Measurements from ENCODE around the gene ULBP2.
"Not testable (repeated sequence)": the region's sequence is repeated elsewhere in the genome, so short reads cannot be mapped to it uniquely, and the experiment has no call there.

Gene ULBP2

GRCh38 chr6:149948011-149948410, 6.2 kb downstream of the ULBP2 start:
- no peak for DNase-seq (ENCODE audit: low read depth, low spot score)
- TF ChIP-seq ZNF274 (IDR thresholded peaks at IDR 0.05; ENCODE audit: low read depth, low read length) (no peak), YY1 (IDR thresholded peaks at IDR 0.05; ENCODE audit: insufficient read depth, insufficient read length) (no peak), SUZ12 (IDR thresholded peaks at IDR 0.05; ENCODE audit: extremely low read depth, insufficient read depth, insufficient read length) (no peak)
- Histone ChIP-seq H3K4me3 (ENCODE audit: insufficient read length, low read depth) (no peak overlapping the region), H3K9ac (ENCODE audit: insufficient read length, low read depth) (no peak overlapping the region), H3K27me3 (ENCODE audit: insufficient read depth, insufficient read length) (peaks cover 50% of the 10 kb centered on the region), H3K4me1 (ENCODE audit: insufficient read depth, insufficient read length) (no peaks in the 10 kb centered on the region), H3K9me3 (ENCODE audit: insufficient read depth, low read length) (no peaks in the 10 kb centered on the region), H3K36me3 (ENCODE audit: insufficient read depth, insufficient read length, low read length) (no peaks in the 10 kb centered on the region)

DNA sequence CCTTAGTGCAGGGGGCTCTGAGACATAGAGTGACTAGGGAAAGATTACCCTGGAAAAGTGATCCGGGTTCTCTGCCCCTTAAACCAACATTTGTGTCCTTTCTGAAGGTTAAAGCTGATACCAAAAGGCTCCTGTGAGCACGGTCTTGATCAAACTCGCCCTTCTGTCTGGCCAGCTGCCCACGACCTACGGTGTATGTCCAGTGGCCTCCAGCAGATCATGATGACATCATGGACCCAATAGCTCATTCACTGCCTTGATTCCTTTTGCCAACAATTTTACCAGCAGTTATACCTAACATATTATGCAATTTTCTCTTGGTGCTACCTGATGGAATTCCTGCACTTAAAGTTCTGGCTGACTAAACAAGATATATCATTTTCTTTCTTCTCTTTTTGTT, 6.8 kb downstream of the ULBP2 start:
- peaks cover 50% of the 10 kb centered on the region for H3K27me3 ChIP-seq (ENCODE audit: insufficient read depth, insufficient read length)
- H3K36me3 ChIP-seq (ENCODE audit: insufficient read depth, insufficient read length, low read length): no peaks in the 10 kb centered on the region
- no peak overlapping the region for H3K4me3 ChIP-seq (ENCODE audit: insufficient read length, low read depth)
- H3K4me1 ChIP-seq (ENCODE audit: insufficient read depth, insufficient read length): no peaks in the 10 kb centered on the region
- H3K9ac ChIP-seq (ENCODE audit: insufficient read length, low read depth): no peak overlapping the region
- TF ChIP-seq SUZ12 (IDR thresholded peaks at IDR 0.05; ENCODE audit: extremely low read depth, insufficient read depth, insufficient read length): no peak
- TF ChIP-seq YY1 (IDR thresholded peaks at IDR 0.05; ENCODE audit: insufficient read depth, insufficient read length): no peak
- TF ChIP-seq ZNF274 (IDR thresholded peaks at IDR 0.05; ENCODE audit: low read depth, low read length): no peak
- no peak for DNase-seq (ENCODE audit: low read depth, low spot score)
- no peaks in the 10 kb centered on the region for H3K9me3 ChIP-seq (ENCODE audit: insufficient read depth, low read length)

GRCh38 chr6:149950423-149950822, 8.6 kb downstream of the ULBP2 start:
- H3K27me3 ChIP-seq (ENCODE audit: insufficient read depth, insufficient read length): peaks cover 61% of the 10 kb centered on the region
- H3K9ac ChIP-seq (ENCODE audit: insufficient read length, low read depth): no peak overlapping the region
- TF ChIP-seq YY1 (IDR thresholded peaks at IDR 0.05; ENCODE audit: insufficient read depth, insufficient read length): no peak
- no peak for TF ChIP-seq ZNF274 (IDR thresholded peaks at IDR 0.05; ENCODE audit: low read depth, low read length)
- no peak for TF ChIP-seq SUZ12 (IDR thresholded peaks at IDR 0.05; ENCODE audit: extremely low read depth, insufficient read depth, insufficient read length)
- H3K4me1 ChIP-seq (ENCODE audit: insufficient read depth, insufficient read length): no peaks in the 10 kb centered on the region
- DNase-seq (ENCODE audit: low read depth, low spot score): no peak
- no peaks in the 10 kb centered on the region for H3K9me3 ChIP-seq (ENCODE audit: insufficient read depth, low read length)
- no peaks in the 10 kb centered on the region for H3K36me3 ChIP-seq (ENCODE audit: insufficient read depth, insufficient read length, low read length)
- H3K4me3 ChIP-seq (ENCODE audit: insufficient read length, low read depth): no peak overlapping the region

DNA sequence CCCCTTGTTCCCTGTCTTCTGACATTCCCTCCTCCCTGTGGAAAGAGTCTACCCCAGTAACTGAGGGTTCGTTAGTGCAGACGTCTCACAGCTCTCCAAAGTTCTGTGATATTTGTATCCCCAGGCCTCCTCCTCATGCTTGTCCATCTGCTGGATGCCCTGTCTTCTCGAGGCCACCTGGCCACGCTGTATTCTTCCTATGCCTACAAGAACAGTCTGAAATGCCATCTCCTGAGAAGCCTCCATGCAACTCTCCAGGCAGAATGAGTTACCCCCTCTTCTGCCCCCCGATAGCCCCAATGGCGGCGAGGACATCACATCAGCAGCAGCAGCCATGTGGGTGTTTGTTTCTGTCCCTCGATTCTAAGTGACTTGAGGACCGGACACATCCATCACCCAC, 9.3 kb downstream of the ULBP2 start:
- H3K9ac ChIP-seq (ENCODE audit: insufficient read length, low read depth): no peak overlapping the region
- peaks cover 68% of the 10 kb centered on the region for H3K27me3 ChIP-seq (ENCODE audit: insufficient read depth, insufficient read length)
- H3K4me1 ChIP-seq (ENCODE audit: insufficient read depth, insufficient read length): no peaks in the 10 kb centered on the region
- TF ChIP-seq SUZ12 (IDR thresholded peaks at IDR 0.05; ENCODE audit: extremely low read depth, insufficient read depth, insufficient read length) (no peak), YY1 (IDR thresholded peaks at IDR 0.05; ENCODE audit: insufficient read depth, insufficient read length) (no peak), ZNF274 (IDR thresholded peaks at IDR 0.05; ENCODE audit: low read depth, low read length) (no peak)
- H3K4me3 ChIP-seq (ENCODE audit: insufficient read length, low read depth): no peak overlapping the region
- no peak for DNase-seq (ENCODE audit: low read depth, low spot score)
- H3K36me3 ChIP-seq (ENCODE audit: insufficient read depth, insufficient read length, low read length): no peaks in the 10 kb centered on the region
- no peaks in the 10 kb centered on the region for H3K9me3 ChIP-seq (ENCODE audit: insufficient read depth, low read length)

DNA sequence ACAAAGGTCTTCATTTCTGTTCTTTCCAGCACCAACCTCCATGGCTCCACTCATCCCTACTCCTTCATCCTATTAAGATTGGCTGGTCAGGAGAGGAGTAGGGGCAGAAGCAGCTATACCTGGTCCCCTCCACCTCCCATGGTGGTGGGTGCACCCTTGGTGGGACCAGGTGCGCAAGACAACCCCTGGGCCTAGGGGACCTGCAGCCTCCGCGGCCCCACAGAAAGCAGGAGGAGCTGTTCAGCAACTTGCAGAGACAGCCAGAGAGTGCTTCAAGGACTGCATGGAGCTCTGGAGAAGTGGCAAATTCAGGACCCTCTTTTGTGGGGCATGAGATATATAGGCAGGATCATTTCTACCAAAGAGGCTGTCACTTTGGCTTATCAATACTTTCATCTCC, 9.8 kb downstream of the ULBP2 start:
- H3K4me3 ChIP-seq (ENCODE audit: insufficient read length, low read depth): no peak overlapping the region
- TF ChIP-seq YY1 (IDR thresholded peaks at IDR 0.05; ENCODE audit: insufficient read depth, insufficient read length): no peak
- no peak for TF ChIP-seq SUZ12 (IDR thresholded peaks at IDR 0.05; ENCODE audit: extremely low read depth, insufficient read depth, insufficient read length)
- no peak for TF ChIP-seq ZNF274 (IDR thresholded peaks at IDR 0.05; ENCODE audit: low read depth, low read length)
- H3K27me3 ChIP-seq (ENCODE audit: insufficient read depth, insufficient read length): peaks cover 68% of the 10 kb centered on the region
- H3K9me3 ChIP-seq (ENCODE audit: insufficient read depth, low read length): no peaks in the 10 kb centered on the region
- no peaks in the 10 kb centered on the region for H3K36me3 ChIP-seq (ENCODE audit: insufficient read depth, insufficient read length, low read length)
- no peak for DNase-seq (ENCODE audit: low read depth, low spot score)
- no peak overlapping the region for H3K9ac ChIP-seq (ENCODE audit: insufficient read length, low read depth)
- no peaks in the 10 kb centered on the region for H3K4me1 ChIP-seq (ENCODE audit: insufficient read depth, insufficient read length)

DNA sequence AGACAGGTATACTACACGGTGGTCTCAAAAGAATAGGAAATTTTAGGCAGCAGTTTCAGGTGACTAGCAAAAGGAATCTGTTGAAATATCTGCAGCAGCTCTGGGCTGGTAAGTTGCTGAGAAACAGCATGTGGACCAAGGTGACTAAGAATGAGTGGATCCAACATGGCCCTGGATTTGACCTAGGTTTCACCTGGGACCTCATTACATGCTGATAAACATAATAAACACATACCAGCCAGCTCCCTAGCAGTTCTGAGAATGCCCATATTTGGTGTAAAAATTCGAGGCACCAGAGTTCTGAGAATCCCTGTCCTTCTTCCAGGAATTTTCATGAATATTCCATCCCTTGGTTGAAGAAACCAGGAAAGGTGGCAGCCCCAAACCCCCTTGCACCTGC, 11.6 kb downstream of the ULBP2 start:
- not testable (repeated sequence) for H3K9me3 ChIP-seq (ENCODE audit: insufficient read depth, low read length); H3K4me1 ChIP-seq (ENCODE audit: insufficient read depth, insufficient read length); H3K9ac ChIP-seq (ENCODE audit: insufficient read length, low read depth); H3K36me3 ChIP-seq (ENCODE audit: insufficient read depth, insufficient read length, low read length); H3K4me3 ChIP-seq (ENCODE audit: insufficient read length, low read depth); DNase-seq (ENCODE audit: low read depth, low spot score)
- H3K27me3 ChIP-seq (ENCODE audit: insufficient read depth, insufficient read length): peaks cover 80% of the 10 kb centered on the region

GRCh38 chr6:149953934-149954327, 12.1 kb downstream of the ULBP2 start:
- peaks cover 79% of the 10 kb centered on the region for H3K27me3 ChIP-seq (ENCODE audit: insufficient read depth, insufficient read length)
- not testable (repeated sequence) for H3K9me3 ChIP-seq (ENCODE audit: insufficient read depth, low read length); H3K4me1 ChIP-seq (ENCODE audit: insufficient read depth, insufficient read length); H3K9ac ChIP-seq (ENCODE audit: insufficient read length, low read depth); DNase-seq (ENCODE audit: low read depth, low spot score); H3K36me3 ChIP-seq (ENCODE audit: insufficient read depth, insufficient read length, low read length); H3K4me3 ChIP-seq (ENCODE audit: insufficient read length, low read depth)

DNA sequence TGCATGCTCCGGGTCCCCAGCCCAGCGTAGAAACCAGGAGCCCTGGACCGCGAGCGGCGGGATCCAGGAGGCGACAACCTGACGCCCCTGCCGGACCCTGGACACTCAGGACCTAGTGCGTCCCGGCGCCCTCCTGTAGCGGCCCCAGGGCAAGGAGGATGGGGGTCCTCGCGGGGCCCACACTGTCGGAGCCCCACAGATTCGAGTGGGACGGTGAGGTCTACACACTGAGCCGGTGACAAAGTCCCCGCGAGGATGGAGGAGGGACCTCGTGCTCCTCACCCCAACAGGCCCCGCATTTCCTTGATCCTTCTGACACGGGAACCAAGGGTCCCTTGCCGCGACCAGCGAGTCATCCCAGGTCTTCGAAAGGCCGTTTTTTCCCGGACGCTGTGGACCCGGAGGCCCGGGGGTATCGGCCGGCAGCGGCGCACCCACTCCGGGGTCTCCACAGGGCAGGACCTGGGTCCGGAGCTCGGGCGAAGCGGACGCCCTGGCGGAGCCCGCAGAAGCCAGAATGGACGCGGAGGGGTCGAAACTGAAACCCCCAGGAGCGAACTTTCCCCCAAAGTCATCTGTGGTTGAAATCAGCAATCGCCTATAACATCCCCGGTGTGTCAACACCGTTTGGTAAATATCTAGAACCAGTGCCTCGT, 12.6 kb downstream of the ULBP2 start:
- DNase-seq (ENCODE audit: low read depth, low spot score); H3K9me3 ChIP-seq (ENCODE audit: insufficient read depth, low read length); H3K4me1 ChIP-seq (ENCODE audit: insufficient read depth, insufficient read length); H3K36me3 ChIP-seq (ENCODE audit: insufficient read depth, insufficient read length, low read length); H3K9ac ChIP-seq (ENCODE audit: insufficient read length, low read depth): not testable (repeated sequence)
- peak overlapping the region; percentile 15 for H3K4me3 ChIP-seq (ENCODE audit: insufficient read length, low read depth)
- H3K27me3 ChIP-seq (ENCODE audit: insufficient read depth, insufficient read length): peaks cover 85% of the 10 kb centered on the region

GRCh38 chr6:149954984-149955653, 13.3 kb downstream of the ULBP2 start:
- H3K9ac ChIP-seq (ENCODE audit: insufficient read length, low read depth); H3K36me3 ChIP-seq (ENCODE audit: insufficient read depth, insufficient read length, low read length); H3K4me3 ChIP-seq (ENCODE audit: insufficient read length, low read depth); H3K9me3 ChIP-seq (ENCODE audit: insufficient read depth, low read length); H3K4me1 ChIP-seq (ENCODE audit: insufficient read depth, insufficient read length); DNase-seq (ENCODE audit: low read depth, low spot score): not testable (repeated sequence)
- H3K27me3 ChIP-seq (ENCODE audit: insufficient read depth, insufficient read length): peaks cover 82% of the 10 kb centered on the region

DNA sequence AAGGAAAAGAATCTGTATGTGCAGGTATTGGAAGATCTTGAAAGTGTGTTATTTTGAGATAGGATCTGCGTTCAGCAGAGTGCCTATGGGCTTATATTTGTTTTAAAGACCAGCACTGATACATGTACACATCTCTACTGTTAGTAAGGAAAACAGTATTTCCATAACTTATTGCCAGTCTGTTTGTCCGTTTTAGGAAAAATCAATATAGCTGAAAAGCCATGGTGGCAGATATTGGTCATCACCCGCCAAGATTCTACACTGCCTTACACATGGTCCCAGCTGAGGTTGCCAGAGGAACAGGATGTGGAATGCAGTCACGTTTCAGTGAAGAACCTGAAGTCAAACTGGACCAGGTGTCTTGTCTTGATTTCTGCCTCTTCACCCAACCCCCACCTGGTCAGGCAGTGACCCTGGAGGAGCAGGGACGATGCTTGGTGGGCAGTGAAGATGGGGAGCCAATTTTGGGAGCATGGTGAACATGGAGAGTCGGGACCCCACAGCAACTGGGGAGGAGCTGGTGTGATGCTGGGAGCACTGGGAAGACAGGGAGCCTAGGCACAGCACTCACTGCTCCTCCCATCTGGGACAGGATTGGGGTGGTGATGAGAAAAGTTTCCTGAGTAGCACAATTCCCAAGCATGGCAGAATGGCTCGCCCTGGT, 14.0 kb downstream of the ULBP2 start:
- not testable (repeated sequence) for H3K4me3 ChIP-seq (ENCODE audit: insufficient read length, low read depth); DNase-seq (ENCODE audit: low read depth, low spot score); H3K9me3 ChIP-seq (ENCODE audit: insufficient read depth, low read length); H3K36me3 ChIP-seq (ENCODE audit: insufficient read depth, insufficient read length, low read length); H3K9ac ChIP-seq (ENCODE audit: insufficient read length, low read depth); H3K4me1 ChIP-seq (ENCODE audit: insufficient read depth, insufficient read length)
- peaks cover 80% of the 10 kb centered on the region for H3K27me3 ChIP-seq (ENCODE audit: insufficient read depth, insufficient read length)

Data from NT2/D1 (cell line).